Astrocyte (in vitro differentiated cells and primary cell): ENCODE results near the gene ANXA2R.

Experiments
- EZH2 ChIP-seq: IDR thresholded peaks from 2 replicates; pipeline ENCODE4 v1.6.1; 2012; ENCODE audit warnings: mild to moderate bottlenecking, low read length, inconsistent platforms; ENCODE audit not compliant: insufficient read depth
- TF ChIP-seq, protein P1 (sequence below): IDR thresholded peaks from 2 replicates; pipeline ENCODE4 v1.5.1; 2011; ENCODE audit warnings: low read depth, mild to moderate bottlenecking, inconsistent platforms, low read length, moderate library complexity; ENCODE audit not compliant: insufficient read depth

GRCh38 chr5:43024217-43024616, 15.9 kb downstream of the ANXA2R start:
- TF ChIP-seq, protein P1, sequence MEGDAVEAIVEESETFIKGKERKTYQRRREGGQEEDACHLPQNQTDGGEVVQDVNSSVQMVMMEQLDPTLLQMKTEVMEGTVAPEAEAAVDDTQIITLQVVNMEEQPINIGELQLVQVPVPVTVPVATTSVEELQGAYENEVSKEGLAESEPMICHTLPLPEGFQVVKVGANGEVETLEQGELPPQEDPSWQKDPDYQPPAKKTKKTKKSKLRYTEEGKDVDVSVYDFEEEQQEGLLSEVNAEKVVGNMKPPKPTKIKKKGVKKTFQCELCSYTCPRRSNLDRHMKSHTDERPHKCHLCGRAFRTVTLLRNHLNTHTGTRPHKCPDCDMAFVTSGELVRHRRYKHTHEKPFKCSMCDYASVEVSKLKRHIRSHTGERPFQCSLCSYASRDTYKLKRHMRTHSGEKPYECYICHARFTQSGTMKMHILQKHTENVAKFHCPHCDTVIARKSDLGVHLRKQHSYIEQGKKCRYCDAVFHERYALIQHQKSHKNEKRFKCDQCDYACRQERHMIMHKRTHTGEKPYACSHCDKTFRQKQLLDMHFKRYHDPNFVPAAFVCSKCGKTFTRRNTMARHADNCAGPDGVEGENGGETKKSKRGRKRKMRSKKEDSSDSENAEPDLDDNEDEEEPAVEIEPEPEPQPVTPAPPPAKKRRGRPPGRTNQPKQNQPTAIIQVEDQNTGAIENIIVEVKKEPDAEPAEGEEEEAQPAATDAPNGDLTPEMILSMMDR: no peak
- TF ChIP-seq EZH2: no peak
